Keratinocyte (primary cell): ENCODE data around the gene GPR176. TPM values are rescaled to one million over a fixed set of nuclear protein-coding genes. Genes with fewer than 3 reads are reported as not detected.

Experiments
- DNase-seq: peaks from one replicate; pipeline ENCODE4 v3.0.0-alpha.2; 2011; ENCODE audit warnings: low read depth, missing footprints, low spot score
- FAIRE-seq: peaks from 2 replicates; lab custom pipeline; 2011; peaks lifted over from hg19 to GRCh38; lab: Jason Lieb, UNC
- H2AFZ ChIP-seq: 2 replicates; pipeline ENCODE4 v1.6.0; 2012; ENCODE audit warnings: low read length, control low read depth, inconsistent platforms; ENCODE audit not compliant: control insufficient read depth
- H3K27ac ChIP-seq: 2 replicates; pipeline ENCODE4 v1.5.1; 2011; ENCODE audit warnings: low read length; ENCODE audit not compliant: control insufficient read depth, insufficient read depth
- H3K27me3 ChIP-seq: 3 replicates; pipeline ENCODE4 v1.6.0; 2011; ENCODE audit warnings: low read length; ENCODE audit not compliant: control insufficient read depth, insufficient read depth; ENCODE audit errors: extremely low read depth
- H3K36me3 ChIP-seq, 2 experiments: 2 replicates in 1 of 2; 3 replicates in 1 of 2; pipeline ENCODE4 v1.5.1; 2011; ENCODE audit warnings: low read length in 2 of 2, mild to moderate bottlenecking in 1 of 2; ENCODE audit not compliant: control insufficient read depth in 2 of 2, insufficient read depth in 2 of 2; ENCODE audit errors: extremely low read depth in 1 of 2
- H3K4me1 ChIP-seq: 3 replicates; pipeline ENCODE4 v1.5.1; 2011; ENCODE audit warnings: low read length; ENCODE audit not compliant: control insufficient read depth, insufficient read depth; ENCODE audit errors: extremely low read depth
- H3K4me2 ChIP-seq: 3 replicates; pipeline ENCODE4 v1.6.0; 2011; ENCODE audit warnings: low read depth, low read length; ENCODE audit not compliant: control insufficient read depth, insufficient read depth; ENCODE audit errors: extremely low read depth
- H3K4me3 ChIP-seq, 3 experiments: fragments of 200-600 bp in 1 of 3; sonication (generic) in 1 of 3; 2 replicates in 2 of 3; 3 replicates in 1 of 3; pipeline ENCODE4 v1.5.1; 2011 to 2016; ENCODE audit warnings: low read length in 3 of 3, mild to moderate bottlenecking in 3 of 3, control low read depth in 2 of 3, inconsistent platforms in 1 of 3, low read depth in 1 of 3, mixed read lengths in 1 of 3, mixed run types in 1 of 3, moderate library complexity in 1 of 3; ENCODE audit not compliant: control insufficient read depth in 2 of 3, insufficient read depth in 2 of 3; ENCODE audit errors: extremely low read depth in 1 of 3
- H3K79me2 ChIP-seq: 2 replicates; pipeline ENCODE4 v1.6.0; 2012; ENCODE audit warnings: low read length; ENCODE audit not compliant: control insufficient read depth, insufficient read depth
- H3K9ac ChIP-seq: 3 replicates; pipeline ENCODE4 v1.6.0; 2011; ENCODE audit warnings: low read length; ENCODE audit not compliant: control insufficient read depth, insufficient read depth; ENCODE audit errors: extremely low read depth
- H3K9me1 ChIP-seq: 3 replicates; pipeline ENCODE4 v1.6.0; 2011; ENCODE audit warnings: low read length; ENCODE audit not compliant: control insufficient read depth, insufficient read depth; ENCODE audit errors: extremely low read depth
- H3K9me3 ChIP-seq: 2 replicates; pipeline ENCODE4 v1.5.1; 2012; ENCODE audit warnings: low read depth, low read length; ENCODE audit not compliant: control insufficient read depth
- H4K20me1 ChIP-seq: 3 replicates; pipeline ENCODE4 v1.6.0; 2011; ENCODE audit warnings: low read length; ENCODE audit not compliant: control insufficient read depth, insufficient read depth; ENCODE audit errors: extremely low read depth
- CTCF ChIP-seq, 3 experiments: IDR thresholded peaks in 1 of 3; conservative IDR thresholded peaks in 1 of 3; optimal IDR thresholded peaks in 1 of 3; 2 replicates in 2 of 3; 3 replicates in 1 of 3; pipeline versions ENCODE3 to v1.5.1; 2011; ENCODE audit warnings: low read length in 3 of 3, mild to moderate bottlenecking in 3 of 3, moderate library complexity in 2 of 3, control low read depth in 1 of 3, inconsistent platforms in 1 of 3; ENCODE audit not compliant: insufficient read depth in 2 of 3; ENCODE audit errors: extremely low read depth in 1 of 3
- EZH2 ChIP-seq: IDR thresholded peaks from one replicate; pipeline ENCODE4 v1.6.1; 2012; ENCODE audit warnings: inconsistent platforms, mild to moderate bottlenecking, low read length, moderate library complexity
- dilution Hi-C: fragments of 300-500 bp; cut with MboI; formaldehyde crosslinking; loops from one replicate; pipeline ENCODE4 v1.7.0; 2020; ENCODE audit warnings: low sequenced_read_pairs; ENCODE audit not compliant: extremely low pct_ligation_motif_present
- polyA plus RNA-seq, 5 experiments: library from polyadenylated mRNA; depleted of rRNA in 3 of 5; stranded (reverse) in 3 of 5; stranded (forward) in 1 of 5; unstranded in 1 of 5; fragments of >200 nt; gene quantifications; 1 replicate in 1 of 5; 2 replicates in 3 of 5; 3 replicates in 1 of 5; pipeline versions ENCODE4 v1.2.1 to v1.2.3, GENCODE V29; 2011 to 2012; ENCODE audit warnings: missing spikeins in 2 of 5, low read depth in 1 of 5, low replicate concordance in 1 of 5

GPR176 gene
- polyA plus RNA-seq, 1 donor (not counting 4 experiments of a cell fraction or from before 2014, with no cell fraction given), result 12.5 TPM

GRCh38 chr15:39776068-39776467, 144.0 kb downstream of the GPR176 start:
- TF ChIP-seq CTCF (optimal IDR thresholded peaks at IDR 0.05 in 1 of 3, IDR thresholded peaks at IDR 0.05 in 1 of 3, conservative IDR thresholded peaks at IDR 0.05 in 1 of 3; ENCODE audit: extremely low read depth in 1 of 3, insufficient read depth in 2 of 3, low read length in 3 of 3) (no peak), EZH2 (no peak)
- dilution Hi-C loops, result no loop called here
- Histone ChIP-seq H3K4me3 (no peak overlapping the region), H3K27me3 (no peaks in the 10 kb centered on the region), H3K9me3 (no peaks in the 10 kb centered on the region), H4K20me1 (no peaks in the 10 kb centered on the region), H3K9ac (no peak overlapping the region), H3K36me3 (no peaks in the 10 kb centered on the region), H3K4me2 (no peak overlapping the region), H3K4me1 (no peaks in the 10 kb centered on the region), H3K9me1 (no peaks in the 10 kb centered on the region), H3K27ac (no peak overlapping the region), H3K79me2 (no peaks in the 10 kb centered on the region), H2AFZ (no peak overlapping the region)
- no peak for FAIRE-seq
- DNase-seq, result no peak

GRCh38 chr15:39774688-39775267, 145.3 kb downstream of the GPR176 start:
- DNase-seq, result no peak
- Histone ChIP-seq H3K4me2 (no peak overlapping the region), H3K36me3 (no peaks in the 10 kb centered on the region), H3K9ac (no peak overlapping the region), H3K27ac (no peak overlapping the region), H3K4me1 (no peaks in the 10 kb centered on the region), H2AFZ (no peak overlapping the region), H3K27me3 (no peaks in the 10 kb centered on the region), H3K4me3 (no peak overlapping the region), H3K9me3 (no peaks in the 10 kb centered on the region), H3K9me1 (no peaks in the 10 kb centered on the region), H3K79me2 (no peaks in the 10 kb centered on the region), H4K20me1 (no peaks in the 10 kb centered on the region)
- no peak for TF ChIP-seq EZH2
- no peak for TF ChIP-seq CTCF (optimal IDR thresholded peaks at IDR 0.05 in 1 of 3, IDR thresholded peaks at IDR 0.05 in 1 of 3, conservative IDR thresholded peaks at IDR 0.05 in 1 of 3; ENCODE audit: extremely low read depth in 1 of 3, insufficient read depth in 2 of 3, low read length in 3 of 3)
- dilution Hi-C loops, result loop anchor here (25.0 kb wide), 1 partner anchor 137 kb away; no protein-coding TSS in a partner anchor
- no peak for FAIRE-seq
